Keratinocyte (primary cell): ENCODE data around the gene BRD1.

Source experiments
- EZH2 ChIP-seq: IDR thresholded peaks from one replicate; pipeline ENCODE4 v1.6.1; 2012; ENCODE audit warnings: inconsistent platforms, mild to moderate bottlenecking, low read length, moderate library complexity
- TF ChIP-seq, protein P1 (sequence below), 3 experiments: IDR thresholded peaks in 1 of 3; conservative IDR thresholded peaks in 1 of 3; optimal IDR thresholded peaks in 1 of 3; 2 replicates in 2 of 3; 3 replicates in 1 of 3; pipeline versions ENCODE3 to v1.5.1; 2011; ENCODE audit warnings: low read length in 3 of 3, mild to moderate bottlenecking in 3 of 3, moderate library complexity in 2 of 3, control low read depth in 1 of 3, inconsistent platforms in 1 of 3; ENCODE audit not compliant: insufficient read depth in 2 of 3; ENCODE audit errors: extremely low read depth in 1 of 3

DNA sequence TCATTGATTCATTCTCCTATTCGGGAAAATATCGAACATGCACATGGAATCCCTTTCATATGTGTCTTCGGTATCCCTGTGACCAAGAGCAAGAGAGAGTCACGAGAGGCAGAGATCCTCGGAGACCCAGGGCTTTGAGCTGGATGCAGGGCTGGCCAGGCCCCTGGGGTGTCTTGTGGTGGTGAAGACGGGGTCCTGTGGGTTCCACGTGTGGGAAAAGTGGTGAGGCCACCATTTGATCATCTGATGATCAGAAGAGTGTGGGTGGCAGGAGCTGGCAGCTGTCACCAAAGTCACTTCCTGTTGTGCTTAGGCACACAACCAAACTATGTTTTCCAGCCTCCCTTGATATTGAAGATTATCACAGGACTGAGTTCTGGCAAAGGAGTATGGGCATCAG is 94.0 kb downstream of the BRD1 start:
- TF ChIP-seq, protein P1, sequence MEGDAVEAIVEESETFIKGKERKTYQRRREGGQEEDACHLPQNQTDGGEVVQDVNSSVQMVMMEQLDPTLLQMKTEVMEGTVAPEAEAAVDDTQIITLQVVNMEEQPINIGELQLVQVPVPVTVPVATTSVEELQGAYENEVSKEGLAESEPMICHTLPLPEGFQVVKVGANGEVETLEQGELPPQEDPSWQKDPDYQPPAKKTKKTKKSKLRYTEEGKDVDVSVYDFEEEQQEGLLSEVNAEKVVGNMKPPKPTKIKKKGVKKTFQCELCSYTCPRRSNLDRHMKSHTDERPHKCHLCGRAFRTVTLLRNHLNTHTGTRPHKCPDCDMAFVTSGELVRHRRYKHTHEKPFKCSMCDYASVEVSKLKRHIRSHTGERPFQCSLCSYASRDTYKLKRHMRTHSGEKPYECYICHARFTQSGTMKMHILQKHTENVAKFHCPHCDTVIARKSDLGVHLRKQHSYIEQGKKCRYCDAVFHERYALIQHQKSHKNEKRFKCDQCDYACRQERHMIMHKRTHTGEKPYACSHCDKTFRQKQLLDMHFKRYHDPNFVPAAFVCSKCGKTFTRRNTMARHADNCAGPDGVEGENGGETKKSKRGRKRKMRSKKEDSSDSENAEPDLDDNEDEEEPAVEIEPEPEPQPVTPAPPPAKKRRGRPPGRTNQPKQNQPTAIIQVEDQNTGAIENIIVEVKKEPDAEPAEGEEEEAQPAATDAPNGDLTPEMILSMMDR (optimal IDR thresholded peaks at IDR 0.05 in 1 of 3, IDR thresholded peaks at IDR 0.05 in 1 of 3, conservative IDR thresholded peaks at IDR 0.05 in 1 of 3; ENCODE audit: extremely low read depth in 1 of 3, insufficient read depth in 2 of 3, low read length in 3 of 3) = no peak
- no peak for TF ChIP-seq EZH2
